Loucy (cell line): Measurements from ENCODE around the gene PCNX4.
A peak's percentile ranks its signal among the peaks of the same experiment; 100 is the strongest.

Experiments used
- H2AFZ ChIP-seq: fragments of 200-600 bp; sonication (generic); 2 replicates; pipeline ENCODE4 v1.6.0; 2016; ENCODE audit warnings: antibody characterized with exemption, mild to moderate bottlenecking, low read length, moderate library complexity
- H3F3A ChIP-seq: fragments of 200-600 bp; 2 replicates; pipeline ENCODE4 v1.6.0; 2016; ENCODE audit warnings: antibody characterized with exemption, low read depth, mild to moderate bottlenecking
- H3K27me3 ChIP-seq: fragments of 200-600 bp; sonication (generic); 2 replicates; pipeline ENCODE4 v1.6.1; 2014; ENCODE audit warnings: low read length, mild to moderate bottlenecking; ENCODE audit not compliant: insufficient read depth, poor library complexity, severe bottlenecking
- H3K36me3 ChIP-seq: fragments of 200-600 bp; sonication (generic); 2 replicates; pipeline ENCODE4 v1.6.1; 2016; ENCODE audit warnings: low read length; ENCODE audit not compliant: insufficient read depth
- H3K4me1 ChIP-seq: fragments of 200-600 bp; sonication (generic); 2 replicates; pipeline ENCODE4 v1.5.1; 2014; ENCODE audit warnings: low read length, mild to moderate bottlenecking; ENCODE audit not compliant: insufficient read depth, poor library complexity, severe bottlenecking
- H3K4me2 ChIP-seq: fragments of 200-600 bp; sonication (generic); 2 replicates; pipeline ENCODE4 v1.6.0; 2014; ENCODE audit warnings: antibody characterized with exemption, low read length, low read depth, mild to moderate bottlenecking; ENCODE audit not compliant: poor library complexity, severe bottlenecking
- H3K4me3 ChIP-seq: fragments of 200-600 bp; sonication (generic); 2 replicates; pipeline ENCODE4 v1.5.1; 2014; ENCODE audit warnings: low read length, mild to moderate bottlenecking, mixed read lengths; ENCODE audit not compliant: poor library complexity, severe bottlenecking
- H3K79me2 ChIP-seq: fragments of 200-600 bp; sonication (generic); 2 replicates; pipeline ENCODE4 v1.6.1; 2014; ENCODE audit warnings: low read length; ENCODE audit not compliant: insufficient read depth
- H3K9ac ChIP-seq: fragments of 200-600 bp; sonication (generic); 2 replicates; pipeline ENCODE4 v1.6.0; 2014; ENCODE audit warnings: mild to moderate bottlenecking, low read depth, low read length, moderate library complexity; ENCODE audit not compliant: poor library complexity, severe bottlenecking
- H3K9me2 ChIP-seq: fragments of 200-600 bp; sonication (generic); replicated peaks from 2 replicates; pipeline ENCODE4 v1.6.1; 2016; ENCODE audit warnings: low read depth, low read length, mixed read lengths
- H3K9me3 ChIP-seq: fragments of 200-600 bp; sonication (generic); 2 replicates; pipeline ENCODE4 v1.6.1; 2014; ENCODE audit warnings: mild to moderate bottlenecking, antibody characterized with exemption, low read length, low read depth; ENCODE audit not compliant: insufficient read depth
- H4K20me1 ChIP-seq: fragments of 200-600 bp; sonication (generic); 2 replicates; pipeline ENCODE4 v1.6.0; 2014; ENCODE audit warnings: antibody characterized with exemption, low read length, mild to moderate bottlenecking; ENCODE audit not compliant: insufficient read depth, poor library complexity, severe bottlenecking
- CTCF ChIP-seq: fragments of 200-600 bp; sonication (generic); conservative IDR thresholded peaks from 2 replicates; pipeline ENCODE4 v1.5.1; 2014; ENCODE audit warnings: mild to moderate bottlenecking, antibody characterized with exemption, low read length
- EZH2phosphoT487 ChIP-seq: fragments of 200-600 bp; IDR thresholded peaks from 2 replicates; pipeline ENCODE4 v1.6.1; 2018; ENCODE audit warnings: antibody characterized with exemption, mild to moderate bottlenecking, moderate library complexity, borderline replicate concordance

The PCNX4 gene

GRCh38 chr14:60164404-60164711 lies 72.6 kb downstream of the PCNX4 start:
- peak overlapping the region; percentile 96 for H3K9ac ChIP-seq
- H3K79me2 ChIP-seq = peaks cover 56% of the 10 kb centered on the region
- TF ChIP-seq EZH2phosphoT487 = no peak
- TF ChIP-seq CTCF = no peak

GRCh38 chr14:60164712-60165546 lies 73.2 kb downstream of the PCNX4 start, which contains the start of gene DHRS7:
TSS of gene DHRS7 (minus strand) at chr14:60165398. CDS start at chr14:60165309, 89 bp downstream.
- no peak for TF ChIP-seq EZH2phosphoT487
- peak; percentile 56 for TF ChIP-seq CTCF
- peak within 1 kb of the TSS; percentile 85 for H3K4me2 ChIP-seq
- H3K9me2 ChIP-seq = no peaks in the 10 kb centered on the region
- H2AFZ ChIP-seq = peak within 1 kb of the TSS; percentile 88
- no peaks in the 10 kb centered on the region for H3K36me3 ChIP-seq
- peak within 1 kb of the TSS; percentile 83 for H3K4me3 ChIP-seq
- H3K9me3 ChIP-seq = no peaks in the 10 kb centered on the region
- H3F3A ChIP-seq = no peaks in the 10 kb centered on the region
- H3K9ac ChIP-seq = peak within 1 kb of the TSS; percentile 96
- H3K27me3 ChIP-seq = no peaks in the 10 kb centered on the region
- peaks cover 30% of the 10 kb centered on the region for H3K4me1 ChIP-seq
- H4K20me1 ChIP-seq = peaks cover 7% of the 10 kb centered on the region
- H3K79me2 ChIP-seq = peaks cover 50% of the 10 kb centered on the region

More at GRCh38 chr14:60164404-60164711, 72.6 kb downstream of the PCNX4 start:
- peaks cover 7% of the 10 kb centered on the region for H4K20me1 ChIP-seq
- no peaks in the 10 kb centered on the region for H3K9me3 ChIP-seq
- H3K4me1 ChIP-seq = peaks cover 35% of the 10 kb centered on the region
- peak overlapping the region; percentile 88 for H2AFZ ChIP-seq
- peak overlapping the region; percentile 83 for H3K4me3 ChIP-seq
- H3K36me3 ChIP-seq = no peaks in the 10 kb centered on the region
- H3F3A ChIP-seq = no peaks in the 10 kb centered on the region
- peak overlapping the region; percentile 85 for H3K4me2 ChIP-seq
- no peaks in the 10 kb centered on the region for H3K27me3 ChIP-seq
- H3K9me2 ChIP-seq = no peaks in the 10 kb centered on the region

GRCh38 chr14:60165547-60165876 lies 73.8 kb downstream of the PCNX4 start:
- TF ChIP-seq CTCF (no peak; the same call in 1 of the 2 replicates), EZH2phosphoT487 (no peak)
- H3K27me3 ChIP-seq = no peaks in the 10 kb centered on the region
- no peaks in the 10 kb centered on the region for H3K9me3 ChIP-seq
- peaks cover 46% of the 10 kb centered on the region for H3K79me2 ChIP-seq
- peak overlapping the region; percentile 88 for H2AFZ ChIP-seq
- H3K4me1 ChIP-seq = peaks cover 30% of the 10 kb centered on the region
- H3K9ac ChIP-seq = peak overlapping the region; percentile 96
- no peaks in the 10 kb centered on the region for H3K36me3 ChIP-seq
- H3K4me3 ChIP-seq = peak overlapping the region; percentile 83
- H3K9me2 ChIP-seq = no peaks in the 10 kb centered on the region
- no peaks in the 10 kb centered on the region for H3F3A ChIP-seq
- peaks cover 7% of the 10 kb centered on the region for H4K20me1 ChIP-seq
- H3K4me2 ChIP-seq = peak overlapping the region; percentile 85
